Measurements from ENCODE around the gene TIMM22.
"Not testable (repeated sequence)": the region's sequence is repeated elsewhere in the genome, so short reads cannot be mapped to it uniquely, and the experiment has no call there.

The TIMM22 gene

DNA sequence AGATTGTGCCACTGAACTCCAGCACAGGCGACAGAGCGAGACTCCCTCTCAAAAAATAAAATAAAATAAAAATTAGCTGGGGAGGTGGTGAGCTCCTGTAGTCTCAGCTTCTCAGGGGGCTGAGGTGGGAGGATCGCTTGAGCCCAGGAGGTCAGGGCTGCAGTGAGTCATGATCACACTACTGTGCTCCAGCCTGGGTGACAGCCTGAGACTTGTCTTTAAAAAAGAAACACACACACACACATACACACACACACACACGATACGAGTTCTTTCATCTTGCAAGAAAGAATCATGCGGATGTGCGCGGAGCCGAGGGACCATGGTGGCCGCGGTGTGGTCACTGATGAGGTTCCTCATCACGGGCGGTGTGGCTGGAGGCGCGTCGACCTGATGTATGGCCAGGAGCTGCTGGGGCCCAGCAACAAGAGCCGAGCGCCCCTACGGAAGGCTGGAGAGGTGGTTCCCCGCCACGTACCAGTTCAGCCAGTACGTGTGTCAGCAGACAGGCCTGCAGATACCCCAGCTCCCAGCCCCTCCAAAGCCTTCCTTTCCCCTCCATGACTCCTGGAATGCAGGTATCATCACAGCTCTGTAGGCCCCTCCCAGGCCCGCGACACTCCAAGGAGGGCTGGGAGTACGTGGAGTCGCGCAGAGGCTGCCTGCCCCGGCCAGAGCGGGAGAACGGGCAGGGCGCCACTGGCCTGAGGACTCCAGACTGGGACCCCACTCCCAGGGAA, 38.0 kb upstream of the TIMM22 start:
- Histone ChIP-seq H3K4me3 (ENCODE audit: low read length) (no peak overlapping the region), H3K36me3 (ENCODE audit: insufficient read depth, low read length) (peaks cover 3% of the 10 kb centered on the region; the same call in 1 of the 2 replicates), H3K9me3 (ENCODE audit: insufficient read depth, low read depth, low read length) (no peaks in the 10 kb centered on the region), H3K27me3 (ENCODE audit: insufficient read depth, low read length) (no peaks in the 10 kb centered on the region), H3K9ac (ENCODE audit: low read depth, low read length) (no peak overlapping the region), H3K27ac (ENCODE audit: low read depth, low read length) (no peak overlapping the region), H3K4me1 (ENCODE audit: insufficient read depth, low read length) (peaks cover 27% of the 10 kb centered on the region)
- 92% methylated on average over 29 of the region's 31 CpGs for WGBS

DNA sequence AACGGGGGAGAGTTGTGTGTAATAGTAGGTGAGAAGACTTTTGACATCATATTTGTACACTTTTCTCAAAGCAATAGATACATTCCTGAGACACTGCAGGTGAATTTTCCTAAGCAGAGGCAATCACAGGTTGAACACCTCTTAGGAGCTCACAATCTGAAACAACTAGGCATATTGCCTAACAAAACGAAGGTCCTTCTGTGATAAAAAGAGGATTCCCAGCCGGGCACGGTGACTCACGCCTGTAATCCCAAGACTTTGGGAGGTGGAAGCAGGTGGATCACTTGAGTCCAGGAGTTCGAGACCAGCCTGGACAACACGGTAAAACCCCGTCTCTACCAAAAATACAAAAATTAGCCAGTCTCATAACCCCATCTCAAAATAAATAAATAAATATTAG, 34.8 kb upstream of the TIMM22 start:
- peaks cover 3% of the 10 kb centered on the region; the same call in 1 of the 2 replicates for H3K36me3 ChIP-seq (ENCODE audit: insufficient read depth, low read length)

DNA sequence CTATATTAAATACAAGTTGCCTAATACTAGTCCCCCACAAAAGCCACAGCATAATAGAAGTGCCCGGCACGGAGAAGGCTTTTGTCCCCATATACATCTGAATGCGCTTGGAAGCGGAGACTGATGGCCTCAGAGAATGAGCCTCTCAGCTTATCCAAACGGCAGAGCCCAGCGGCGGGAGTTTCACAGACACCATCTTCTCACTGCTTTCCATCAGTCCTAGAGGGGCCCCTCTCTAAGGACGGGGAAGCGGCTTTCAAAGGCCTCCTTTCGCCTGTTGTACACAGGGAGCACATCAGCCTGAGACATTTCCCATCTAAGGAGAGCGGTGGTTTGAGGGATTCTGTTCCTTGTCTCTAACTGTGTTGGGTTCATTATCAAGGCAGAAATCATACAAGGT, 34.3 kb upstream of the TIMM22 start:
- no peaks in the 10 kb centered on the region for H3K9me3 ChIP-seq (ENCODE audit: insufficient read depth, low read depth, low read length)
- H3K4me3 ChIP-seq (ENCODE audit: low read length): 0 out of 2 replicates have a peak overlapping the region, but pooled peaks have one; percentile 2
- 11% methylated on average over 11 of the region's 11 CpGs for WGBS
- peak overlapping the region; percentile 84; the same call in 1 of the 2 replicates for H3K27ac ChIP-seq (ENCODE audit: low read depth, low read length)
- peaks cover 43% of the 10 kb centered on the region for H3K4me1 ChIP-seq (ENCODE audit: insufficient read depth, low read length)
- no peak overlapping the region for H3K9ac ChIP-seq (ENCODE audit: low read depth, low read length)
- H3K36me3 ChIP-seq (ENCODE audit: insufficient read depth, low read length): peaks cover 2% of the 10 kb centered on the region; the same call in 1 of the 2 replicates
- no peaks in the 10 kb centered on the region for H3K27me3 ChIP-seq (ENCODE audit: insufficient read depth, low read length)

More for the DNA sequence above, 34.8 kb upstream of the TIMM22 start:
- Histone ChIP-seq H3K27ac (ENCODE audit: low read depth, low read length) (no peak overlapping the region; the same call in 1 of the 2 replicates), H3K4me1 (ENCODE audit: insufficient read depth, low read length) (peaks cover 41% of the 10 kb centered on the region), H3K4me3 (ENCODE audit: low read length) (no peak overlapping the region), H3K9ac (ENCODE audit: low read depth, low read length) (no peak overlapping the region), H3K9me3 (ENCODE audit: insufficient read depth, low read depth, low read length) (no peaks in the 10 kb centered on the region), H3K27me3 (ENCODE audit: insufficient read depth, low read length) (no peaks in the 10 kb centered on the region)
- WGBS: 86% methylated on average over 8 of the region's 8 CpGs

DNA sequence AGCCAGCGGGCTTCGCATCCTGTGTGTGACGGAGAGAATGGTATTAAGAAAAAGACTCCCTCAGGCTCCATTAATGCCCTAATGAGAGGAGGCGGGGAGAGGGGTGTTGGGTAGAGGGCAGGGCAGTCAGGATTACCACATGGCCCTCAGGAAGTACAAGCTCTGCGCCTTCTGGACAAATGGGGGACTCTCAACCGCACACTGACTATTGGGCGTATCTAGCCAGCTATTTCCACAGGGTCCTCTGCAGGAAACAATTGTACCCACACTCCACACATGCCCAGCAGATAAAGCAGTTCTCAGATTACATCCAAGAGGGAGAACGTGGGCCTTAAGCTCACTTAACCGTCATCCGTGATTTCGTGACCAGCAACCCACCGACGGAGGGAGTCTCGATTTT, 32.1 kb upstream of the TIMM22 start:
- no peak overlapping the region for H3K4me3 ChIP-seq (ENCODE audit: low read length)
- 66% methylated on average over 14 of the region's 14 CpGs for WGBS
- H3K27me3 ChIP-seq (ENCODE audit: insufficient read depth, low read length): no peaks in the 10 kb centered on the region
- H3K27ac ChIP-seq (ENCODE audit: low read depth, low read length): peak overlapping the region; percentile 20; the same call in 1 of the 2 replicates
- H3K9ac ChIP-seq (ENCODE audit: low read depth, low read length): no peak overlapping the region; the same call in 1 of the 2 replicates
- H3K4me1 ChIP-seq (ENCODE audit: insufficient read depth, low read length): peaks cover 55% of the 10 kb centered on the region
- H3K36me3 ChIP-seq (ENCODE audit: insufficient read depth, low read length): no peaks in the 10 kb centered on the region
- no peaks in the 10 kb centered on the region for H3K9me3 ChIP-seq (ENCODE audit: insufficient read depth, low read depth, low read length)

DNA sequence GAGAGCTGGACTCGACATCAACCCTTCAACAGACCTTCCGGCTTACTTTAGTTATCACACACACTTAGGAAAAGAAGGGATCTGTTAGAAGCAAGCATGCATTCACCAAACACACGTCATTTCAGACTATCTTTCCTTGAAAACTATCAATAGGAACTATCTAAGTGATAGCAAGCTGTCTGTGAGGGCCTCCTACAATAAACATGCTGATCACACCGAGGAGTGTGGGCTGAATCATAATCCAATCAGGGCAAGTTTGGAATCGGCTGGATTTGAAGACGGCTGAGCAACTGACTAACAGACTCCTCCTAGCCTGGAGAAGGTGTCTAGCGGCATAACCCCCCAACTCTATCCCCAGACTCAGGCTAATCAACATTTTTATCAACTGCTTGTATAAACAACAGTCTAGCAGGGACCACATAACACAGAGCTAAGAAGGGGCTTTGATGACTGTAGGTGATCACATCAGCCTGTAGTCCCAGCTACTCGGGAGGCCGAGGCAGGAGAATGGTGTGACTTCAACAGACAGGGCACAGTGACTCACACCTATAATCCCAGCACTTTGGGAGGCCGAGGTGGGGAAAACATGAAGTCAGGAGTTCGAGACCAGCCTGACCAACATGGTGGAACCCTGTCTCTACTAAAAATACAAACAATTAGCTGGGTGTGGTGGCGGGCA, 31.5 kb upstream of the TIMM22 start:
- Histone ChIP-seq H3K9ac (ENCODE audit: low read depth, low read length) (no peak overlapping the region; the same call in 1 of the 2 replicates), H3K4me1 (ENCODE audit: insufficient read depth, low read length) (peaks cover 61% of the 10 kb centered on the region), H3K27ac (ENCODE audit: low read depth, low read length) (peak overlapping the region; percentile 20; the same call in 1 of the 2 replicates), H3K9me3 (ENCODE audit: insufficient read depth, low read depth, low read length) (no peaks in the 10 kb centered on the region), H3K36me3 (ENCODE audit: insufficient read depth, low read length) (no peaks in the 10 kb centered on the region), H3K27me3 (ENCODE audit: insufficient read depth, low read length) (no peaks in the 10 kb centered on the region), H3K4me3 (ENCODE audit: low read length) (no peak overlapping the region)
- 76% methylated on average over 12 of the region's 12 CpGs for WGBS

DNA sequence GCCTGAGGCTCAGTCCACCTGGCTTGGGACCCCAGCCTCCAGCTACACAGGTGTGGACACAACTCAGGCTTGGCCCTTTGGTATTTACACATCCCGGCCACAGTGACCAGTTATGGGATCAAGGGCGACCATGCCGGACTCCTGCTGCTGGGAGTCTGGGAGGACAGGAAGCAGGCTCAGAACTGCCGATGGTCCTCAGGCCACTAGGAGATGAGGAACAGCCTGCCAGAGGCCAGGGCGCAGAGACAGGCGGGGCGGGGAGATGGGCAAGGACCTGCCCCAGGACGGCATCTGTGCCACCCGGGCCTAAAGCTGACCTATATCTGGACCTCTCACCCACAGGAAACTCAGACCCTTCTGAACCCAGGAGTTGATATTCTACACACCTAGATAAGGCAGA, 29.8 kb upstream of the TIMM22 start:
- Histone ChIP-seq H3K36me3 (ENCODE audit: insufficient read depth, low read length) (no peaks in the 10 kb centered on the region), H3K4me1 (ENCODE audit: insufficient read depth, low read length) (peaks cover 60% of the 10 kb centered on the region), H3K27ac (ENCODE audit: low read depth, low read length) (peak overlapping the region; percentile 39), H3K9me3 (ENCODE audit: insufficient read depth, low read depth, low read length) (no peaks in the 10 kb centered on the region), H3K27me3 (ENCODE audit: insufficient read depth, low read length) (no peaks in the 10 kb centered on the region), H3K9ac (ENCODE audit: low read depth, low read length) (no peak overlapping the region; the same call in 1 of the 2 replicates), H3K4me3 (ENCODE audit: low read length) (no peak overlapping the region)
- WGBS: 94% methylated on average over 9 of the region's 9 CpGs

DNA sequence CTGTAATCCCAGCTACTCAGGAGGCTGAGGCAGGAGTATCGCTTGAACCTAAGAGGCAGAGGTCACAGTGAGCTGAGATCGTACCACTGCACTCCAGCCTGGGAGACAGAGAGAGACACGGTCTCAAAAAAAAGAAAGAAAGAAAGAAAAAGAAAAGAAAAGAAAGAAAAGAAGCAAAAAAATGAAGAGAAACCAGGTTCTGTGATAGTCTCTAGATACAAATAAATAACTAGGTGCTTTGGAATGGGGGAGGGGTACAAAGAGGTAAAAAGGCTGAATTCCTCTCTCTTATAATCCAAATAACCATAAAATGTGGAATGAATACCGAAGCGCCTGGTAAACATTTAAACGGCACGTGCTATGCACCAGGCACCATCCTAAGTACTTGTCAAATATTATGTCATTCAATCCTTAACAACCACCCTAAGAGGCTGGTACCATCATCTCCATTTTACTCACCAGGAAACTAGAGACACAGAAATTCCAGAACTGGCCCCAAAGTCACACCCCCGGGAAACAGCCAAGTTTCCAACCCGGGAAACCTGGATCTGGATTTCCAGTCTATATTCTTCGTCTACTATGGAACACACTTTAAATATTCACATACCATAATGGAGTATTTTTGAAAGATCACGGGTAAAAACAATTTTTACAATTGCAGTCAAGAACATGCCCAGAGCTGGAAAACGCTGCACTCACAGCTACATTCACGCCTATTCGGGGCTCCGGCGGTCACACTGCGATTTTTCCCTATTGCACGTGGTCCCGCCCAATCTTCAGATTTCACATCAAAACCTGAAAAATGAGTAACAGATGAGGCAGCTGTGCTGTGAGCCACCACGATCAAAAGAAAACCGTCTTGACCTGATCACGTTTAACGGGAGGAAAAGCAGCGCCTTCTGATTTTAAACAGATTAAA, 27.9 kb upstream of the TIMM22 start:
- H3K27ac ChIP-seq (ENCODE audit: low read depth, low read length): no peak overlapping the region

DNA sequence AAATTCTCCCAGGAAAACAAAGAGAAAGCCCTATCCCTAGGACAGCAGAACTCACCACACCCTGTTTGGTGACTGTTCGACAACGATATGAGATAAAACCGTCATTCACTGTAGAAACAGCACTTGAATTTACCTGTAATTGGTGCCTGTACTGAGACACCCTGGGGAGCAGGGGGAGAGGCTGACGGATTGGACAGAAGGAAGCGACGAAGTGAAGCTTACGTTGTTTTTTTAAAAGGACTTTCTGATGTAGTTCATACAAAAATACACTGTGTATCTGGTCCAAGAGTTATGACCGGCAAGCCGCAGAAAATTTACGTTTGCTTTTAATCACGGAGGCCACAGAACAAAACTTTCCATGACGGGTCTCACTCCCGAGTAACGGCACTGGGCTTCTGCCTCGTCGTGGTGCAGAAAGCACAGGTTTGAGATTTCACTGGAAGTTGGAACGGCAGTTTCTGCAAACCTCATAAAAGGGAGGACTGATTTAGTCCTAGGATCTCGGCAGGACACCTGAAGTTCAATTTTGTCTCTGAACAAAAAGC, 27.0 kb upstream of the TIMM22 start:
- Histone ChIP-seq H3K4me3 (ENCODE audit: low read length) (peak overlapping the region; percentile 12; the same call in 1 of the 2 replicates), H3K27me3 (ENCODE audit: insufficient read depth, low read length) (no peaks in the 10 kb centered on the region), H3K9ac (ENCODE audit: low read depth, low read length) (peak overlapping the region; percentile 27; the same call in 1 of the 2 replicates)

More for the DNA sequence above, 27.9 kb upstream of the TIMM22 start:
- no peaks in the 10 kb centered on the region for H3K36me3 ChIP-seq (ENCODE audit: insufficient read depth, low read length)
- 92% methylated on average over 24 of the region's 24 CpGs for WGBS
- H3K9ac ChIP-seq (ENCODE audit: low read depth, low read length): no peak overlapping the region
- H3K4me3 ChIP-seq (ENCODE audit: low read length): no peak overlapping the region
- no peaks in the 10 kb centered on the region for H3K27me3 ChIP-seq (ENCODE audit: insufficient read depth, low read length)
- H3K9me3 ChIP-seq (ENCODE audit: insufficient read depth, low read depth, low read length): no peaks in the 10 kb centered on the region
- H3K4me1 ChIP-seq (ENCODE audit: insufficient read depth, low read length): peaks cover 43% of the 10 kb centered on the region

DNA sequence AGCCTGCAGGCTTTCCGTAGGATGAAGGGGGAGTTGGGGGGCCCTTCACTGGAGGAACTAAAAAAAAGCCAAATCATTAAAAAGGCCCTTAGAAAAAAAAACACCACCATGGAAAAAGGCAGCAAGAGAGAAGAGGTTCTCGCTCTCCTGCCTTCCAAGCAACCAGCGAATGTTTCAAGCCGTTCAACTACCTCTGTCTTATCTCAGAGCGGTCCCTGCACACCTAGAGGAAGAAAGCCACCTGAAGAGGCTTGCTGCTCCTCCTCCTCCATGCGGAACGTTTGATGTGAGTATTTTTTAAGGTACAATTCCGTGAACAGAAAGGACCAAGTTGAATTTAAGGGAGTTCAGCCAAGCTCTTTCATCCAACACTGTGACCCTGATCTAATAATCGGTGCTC, 26.6 kb upstream of the TIMM22 start:
- H3K36me3 ChIP-seq (ENCODE audit: insufficient read depth, low read length): no peaks in the 10 kb centered on the region
- no peaks in the 10 kb centered on the region for H3K27me3 ChIP-seq (ENCODE audit: insufficient read depth, low read length)
- peaks cover 33% of the 10 kb centered on the region for H3K4me1 ChIP-seq (ENCODE audit: insufficient read depth, low read length)
- no peak overlapping the region for H3K4me3 ChIP-seq (ENCODE audit: low read length)
- no peaks in the 10 kb centered on the region for H3K9me3 ChIP-seq (ENCODE audit: insufficient read depth, low read depth, low read length)
- H3K9ac ChIP-seq (ENCODE audit: low read depth, low read length): no peak overlapping the region
- WGBS: 69% methylated on average over 8 of the region's 9 CpGs
- H3K27ac ChIP-seq (ENCODE audit: low read depth, low read length): peak overlapping the region; percentile 65

More for the DNA sequence above, 27.0 kb upstream of the TIMM22 start:
- Histone ChIP-seq H3K9me3 (ENCODE audit: insufficient read depth, low read depth, low read length) (no peaks in the 10 kb centered on the region), H3K36me3 (ENCODE audit: insufficient read depth, low read length) (no peaks in the 10 kb centered on the region), H3K27ac (ENCODE audit: low read depth, low read length) (peak overlapping the region; percentile 65), H3K4me1 (ENCODE audit: insufficient read depth, low read length) (peaks cover 35% of the 10 kb centered on the region)
- 81% methylated on average over 18 of the region's 18 CpGs for WGBS

DNA sequence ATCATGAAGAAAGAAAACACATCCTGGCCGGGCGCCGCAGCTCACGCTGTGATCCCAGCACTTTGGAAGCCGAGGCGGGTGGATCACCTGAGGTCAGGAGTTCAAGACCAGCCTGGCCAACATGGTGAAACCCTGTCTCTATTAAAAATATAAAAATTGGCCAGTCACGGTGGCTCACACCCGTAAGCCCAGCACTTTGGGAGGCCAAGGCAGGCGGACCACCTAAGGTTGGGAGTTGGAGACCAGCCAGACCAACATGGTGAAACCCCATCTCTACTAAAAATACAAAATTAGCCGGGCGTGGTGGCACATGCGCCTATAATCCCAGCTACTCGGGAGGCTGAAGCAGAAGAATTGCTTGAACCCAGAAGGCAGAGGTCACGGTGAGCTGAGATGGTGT, 25.1 kb upstream of the TIMM22 start:
- peaks cover 43% of the 10 kb centered on the region for H3K4me1 ChIP-seq (ENCODE audit: insufficient read depth, low read length)
- H3K27ac ChIP-seq (ENCODE audit: low read depth, low read length); H3K36me3 ChIP-seq (ENCODE audit: insufficient read depth, low read length); H3K9ac ChIP-seq (ENCODE audit: low read depth, low read length); H3K27me3 ChIP-seq (ENCODE audit: insufficient read depth, low read length); H3K9me3 ChIP-seq (ENCODE audit: insufficient read depth, low read depth, low read length); H3K4me3 ChIP-seq (ENCODE audit: low read length): not testable (repeated sequence)
- 94% methylated on average over 14 of the region's 14 CpGs for WGBS
